Caco-2 (cell line): Measurements from ENCODE around the gene KRT34. TPM values are rescaled to one million over a fixed set of nuclear protein-coding genes. Genes with fewer than 3 reads are reported as not detected.

Source experiments
- BruUV-seq: library from RNA; stranded (reverse); fragments of 400-500 nt; replicated peaks from 2 replicates; lab custom pipeline; 2021; lab: Mats Ljungman, UMichigan
- CTCF ChIA-PET: fragments of 300-600 bp; sonication (Branson Sonifier 250); formaldehyde crosslinking; loops from one replicate; lab custom pipeline; 2022; ENCODE audit warnings: antibody characterized with exemption; lab: Charles Lee
- POLR2A ChIA-PET: fragments of 300-600 bp; sonication (Branson Sonifier 250); formaldehyde crosslinking; loops from one replicate; lab custom pipeline; 2022; ENCODE audit warnings: antibody characterized with exemption; lab: Charles Lee
- DNase-seq, 2 experiments: peaks; one replicate each; pipeline versions ENCODE4 v3.0.0 to v3.0.0-alpha.2; 2020 to 2022
- H3K27me3 ChIP-seq: replicated peaks from 2 replicates; pipeline ENCODE4 v1.6.0; 2011; ENCODE audit warnings: low read length; ENCODE audit not compliant: control insufficient read depth, insufficient read depth
- H3K36me3 ChIP-seq: 2 replicates; pipeline ENCODE4 v1.5.1; 2011; ENCODE audit warnings: low read length; ENCODE audit not compliant: control insufficient read depth, insufficient read depth
- H3K4me1 ChIP-seq: fragments of 250-450 bp; sonication (Bioruptor Pico); 2 replicates; pipeline ENCODE4 v1.5.1; 2020; ENCODE audit warnings: mild to moderate bottlenecking
- H3K4me3 ChIP-seq: 2 replicates; pipeline ENCODE4 v1.5.1; 2011; ENCODE audit warnings: low read depth, mild to moderate bottlenecking, control low read depth, low read length
- H3K9me3 ChIP-seq: fragments of 250-450 bp; sonication (Bioruptor Pico); 2 replicates; pipeline ENCODE4 v1.5.1; 2020; ENCODE audit warnings: mild to moderate bottlenecking, moderate library complexity
- H3K27ac Mint-ChIP-seq: one replicate; pipeline ENCODE4 v1.8.0; 2022; ENCODE audit warnings: mixed read lengths; ENCODE audit not compliant: unreplicated experiment
- H3K27me3 Mint-ChIP-seq: one replicate; pipeline ENCODE4 v1.8.0; 2022; ENCODE audit warnings: mixed read lengths; ENCODE audit not compliant: insufficient read depth, unreplicated experiment
- H3K36me3 Mint-ChIP-seq: one replicate; pipeline ENCODE4 v1.8.0; 2022; ENCODE audit warnings: mild to moderate bottlenecking, mixed read lengths; ENCODE audit not compliant: insufficient read depth, unreplicated experiment
- H3K4me1 Mint-ChIP-seq: one replicate; pipeline ENCODE4 v1.8.0; 2022; ENCODE audit warnings: low read depth, mixed read lengths; ENCODE audit not compliant: unreplicated experiment
- H3K4me3 Mint-ChIP-seq: one replicate; pipeline ENCODE4 v1.8.0; 2022; ENCODE audit warnings: mild to moderate bottlenecking, moderate library complexity, mixed read lengths; ENCODE audit not compliant: unreplicated experiment
- H3K9me3 Mint-ChIP-seq: one replicate; pipeline ENCODE4 v1.8.0; 2022; ENCODE audit warnings: mixed read lengths; ENCODE audit not compliant: unreplicated experiment
- CTCF ChIP-seq, 2 experiments: fragments of 200-600 bp in 1 of 2; IDR thresholded peaks; 1 replicate in 1 of 2; 2 replicates in 1 of 2; pipeline versions ENCODE4 v1.5.1 to v1.8.0; 2011 to 2022; ENCODE audit warnings: antibody characterized with exemption in 1 of 2, control low read depth in 1 of 2, inconsistent platforms in 1 of 2, low read depth in 1 of 2, low read length in 1 of 2, mild to moderate bottlenecking in 1 of 2, moderate library complexity in 1 of 2; ENCODE audit not compliant: insufficient read depth in 1 of 2, severe bottlenecking in 1 of 2, unreplicated experiment in 1 of 2
- intact Hi-C: fragments of 100-400 bp; cut with micrococcal nuclease; formaldehyde crosslinking; loops from one replicate; pipeline ENCODE4 v1.10.0; 2022; ENCODE audit not compliant: unreplicated experiment
- total RNA-seq: library from RNA; stranded (reverse); gene quantifications from 2 replicates; pipeline ENCODE4 v1.2.3, GENCODE V29; 2022

Gene KRT34
- total RNA-seq, 1 experiment from 2014 or later: not detected

GRCh38 chr17:41360296-41360995 is 21.7 kb downstream of the KRT34 start:
- no peak for TF ChIP-seq CTCF (IDR thresholded peaks at IDR 0.05; ENCODE audit: insufficient read depth in 1 of 2, low read depth in 1 of 2, low read length in 1 of 2, severe bottlenecking in 1 of 2, unreplicated experiment in 1 of 2)
- Histone ChIP-seq H3K4me1 (peaks cover 15% of the 10 kb centered on the region; the same call in 1 of the 2 replicates), H3K36me3 (no peaks in the 10 kb centered on the region), H3K9me3 (no peaks in the 10 kb centered on the region; the same call in 1 of the 2 replicates), H3K4me3 (no peak overlapping the region), H3K27me3 (no peaks in the 10 kb centered on the region)
- Mint-ChIP-seq H3K27ac (no peak overlapping the region), H3K4me3 (no peak overlapping the region), H3K9me3 (peaks cover under 1% of the 10 kb centered on the region), H3K27me3 (no peaks in the 10 kb centered on the region), H3K4me1 (peaks cover 23% of the 10 kb centered on the region), H3K36me3 (no peaks in the 10 kb centered on the region)
- intact Hi-C loops: no loop called here
- no TSS peak for BruUV-seq
- POLR2A ChIA-PET: no interaction called here
- peak; percentile 48 to 64 for DNase-seq
- CTCF ChIA-PET: no interaction called here

- Mint-ChIP-seq H3K27me3 (no peaks in the 10 kb centered on the region), H3K4me3 (no peak overlapping the region), H3K27ac (no peak overlapping the region), H3K9me3 (peaks cover 9% of the 10 kb centered on the region), H3K36me3 (no peaks in the 10 kb centered on the region), H3K4me1 (no peaks in the 10 kb centered on the region)
- no peak for DNase-seq
- ChIA-PET POLR2A (no interaction called here), CTCF (no interaction called here)
- Histone ChIP-seq H3K4me1 (no peaks in the 10 kb centered on the region), H3K27me3 (no peaks in the 10 kb centered on the region), H3K36me3 (no peaks in the 10 kb centered on the region), H3K9me3 (no peaks in the 10 kb centered on the region), H3K4me3 (no peak overlapping the region)
- BruUV-seq: no TSS peak
- no peak for TF ChIP-seq CTCF (IDR thresholded peaks at IDR 0.05; ENCODE audit: insufficient read depth in 1 of 2, low read depth in 1 of 2, low read length in 1 of 2, severe bottlenecking in 1 of 2, unreplicated experiment in 1 of 2)
- intact Hi-C loops: loop anchor here (10.0 kb wide), 1 partner anchor 60 kb away; no protein-coding TSS in a partner anchor
These were observed 27.6 kb downstream of the KRT34 start for GRCh38 chr17:41354536-41354935.

GRCh38 chr17:41352597-41353366 is 29.3 kb downstream of the KRT34 start:
- Mint-ChIP-seq H3K9me3 (peaks cover 9% of the 10 kb centered on the region), H3K4me3 (no peak overlapping the region), H3K27ac (no peak overlapping the region), H3K36me3 (no peaks in the 10 kb centered on the region), H3K27me3 (no peaks in the 10 kb centered on the region), H3K4me1 (no peaks in the 10 kb centered on the region)
- no peaks in the 10 kb centered on the region for H3K36me3 ChIP-seq
- CTCF ChIA-PET: no interaction called here
- no peaks in the 10 kb centered on the region for H3K27me3 ChIP-seq
- intact Hi-C loops: loop anchor here (10.0 kb wide), 1 partner anchor 62 kb away; no protein-coding TSS in a partner anchor
- TF ChIP-seq CTCF (IDR thresholded peaks at IDR 0.05; ENCODE audit: insufficient read depth in 1 of 2, low read depth in 1 of 2, low read length in 1 of 2, severe bottlenecking in 1 of 2, unreplicated experiment in 1 of 2): no peak
- POLR2A ChIA-PET: no interaction called here
- peak in 1 of 2 experiments; percentile 31 for DNase-seq
- H3K4me1 ChIP-seq: no peaks in the 10 kb centered on the region
- BruUV-seq: no TSS peak
- no peak overlapping the region for H3K4me3 ChIP-seq
- H3K9me3 ChIP-seq: no peaks in the 10 kb centered on the region
